Gastrocnemius medialis (tissue), 4 donors: Measurements from ENCODE around the gene INPP5B.

Source experiments
- POLR2A ChIP-seq, 2 donors: fragments of 450-650 bp; IDR thresholded peaks; one replicate each; pipeline ENCODE4 v1.6.1; 2017; ENCODE audit warnings: antibody characterized with exemption in 2 of 2, mild to moderate bottlenecking in 2 of 2, moderate library complexity in 2 of 2
- TF ChIP-seq, protein P1 (sequence below), 5 experiments: fragments of 450-650 bp in 3 of 5; fragments of 200-600 bp in 2 of 5; sonication (generic) in 2 of 5; IDR thresholded peaks in 4 of 5; conservative IDR thresholded peaks in 1 of 5; 1 replicate in 4 of 5; 2 replicates in 1 of 5; pipeline ENCODE4 v1.5.1; 2016 to 2019; ENCODE audit warnings: antibody characterized with exemption in 5 of 5, mild to moderate bottlenecking in 3 of 5, moderate library complexity in 3 of 5

DNA sequence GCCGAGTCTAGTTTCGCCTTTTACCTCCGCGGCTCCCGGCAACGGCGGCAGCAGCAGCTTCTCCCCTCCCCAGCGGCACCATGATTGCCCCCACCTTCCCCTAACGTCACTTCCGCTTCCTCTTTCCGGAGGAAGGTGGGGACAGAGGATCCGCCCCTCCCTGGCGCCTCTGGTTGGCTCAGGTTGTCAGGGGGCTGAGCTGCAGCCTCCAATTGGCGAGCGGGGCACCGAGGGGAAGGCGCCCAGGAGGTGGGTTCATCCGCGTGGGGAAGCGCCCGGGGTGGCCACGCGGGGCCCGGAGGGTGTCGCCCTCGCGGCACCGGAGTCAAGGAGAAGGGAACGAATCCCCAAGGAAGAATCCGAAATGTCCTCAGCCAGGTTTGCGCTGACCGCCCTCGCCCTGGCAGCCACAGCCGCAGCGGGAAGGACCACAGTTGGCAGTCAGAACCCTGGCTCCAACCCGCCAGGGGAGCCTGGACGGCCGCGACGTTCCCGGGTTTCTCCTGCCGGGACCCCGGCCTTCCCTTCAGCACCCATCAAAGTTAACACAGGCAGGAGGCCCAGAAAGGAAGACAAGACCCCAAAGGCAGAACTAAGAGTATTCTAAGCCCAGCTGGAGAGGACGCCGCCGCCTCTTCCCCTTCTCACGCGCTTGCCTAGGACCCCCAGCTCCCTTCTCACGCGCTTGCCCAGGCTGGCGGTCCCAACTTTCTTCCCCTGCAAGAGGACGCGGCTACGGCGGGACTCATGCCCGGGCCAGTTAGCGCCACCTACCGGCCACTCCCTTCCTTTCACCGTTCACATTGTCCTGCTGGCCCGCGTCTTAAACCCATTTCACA lies 87.1 kb downstream of the INPP5B start, which contains the start of gene MTF1:
- TF ChIP-seq, protein P1, sequence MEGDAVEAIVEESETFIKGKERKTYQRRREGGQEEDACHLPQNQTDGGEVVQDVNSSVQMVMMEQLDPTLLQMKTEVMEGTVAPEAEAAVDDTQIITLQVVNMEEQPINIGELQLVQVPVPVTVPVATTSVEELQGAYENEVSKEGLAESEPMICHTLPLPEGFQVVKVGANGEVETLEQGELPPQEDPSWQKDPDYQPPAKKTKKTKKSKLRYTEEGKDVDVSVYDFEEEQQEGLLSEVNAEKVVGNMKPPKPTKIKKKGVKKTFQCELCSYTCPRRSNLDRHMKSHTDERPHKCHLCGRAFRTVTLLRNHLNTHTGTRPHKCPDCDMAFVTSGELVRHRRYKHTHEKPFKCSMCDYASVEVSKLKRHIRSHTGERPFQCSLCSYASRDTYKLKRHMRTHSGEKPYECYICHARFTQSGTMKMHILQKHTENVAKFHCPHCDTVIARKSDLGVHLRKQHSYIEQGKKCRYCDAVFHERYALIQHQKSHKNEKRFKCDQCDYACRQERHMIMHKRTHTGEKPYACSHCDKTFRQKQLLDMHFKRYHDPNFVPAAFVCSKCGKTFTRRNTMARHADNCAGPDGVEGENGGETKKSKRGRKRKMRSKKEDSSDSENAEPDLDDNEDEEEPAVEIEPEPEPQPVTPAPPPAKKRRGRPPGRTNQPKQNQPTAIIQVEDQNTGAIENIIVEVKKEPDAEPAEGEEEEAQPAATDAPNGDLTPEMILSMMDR (IDR thresholded peaks at IDR 0.05 in 4 of 5, conservative IDR thresholded peaks at IDR 0.05 in 1 of 5) = peak; percentile 88 to 95 (median 92)
- peak; percentile 85 to 94 for TF ChIP-seq POLR2A (IDR thresholded peaks at IDR 0.05)
